ENCODE data around the gene TAOK3.

DNA sequence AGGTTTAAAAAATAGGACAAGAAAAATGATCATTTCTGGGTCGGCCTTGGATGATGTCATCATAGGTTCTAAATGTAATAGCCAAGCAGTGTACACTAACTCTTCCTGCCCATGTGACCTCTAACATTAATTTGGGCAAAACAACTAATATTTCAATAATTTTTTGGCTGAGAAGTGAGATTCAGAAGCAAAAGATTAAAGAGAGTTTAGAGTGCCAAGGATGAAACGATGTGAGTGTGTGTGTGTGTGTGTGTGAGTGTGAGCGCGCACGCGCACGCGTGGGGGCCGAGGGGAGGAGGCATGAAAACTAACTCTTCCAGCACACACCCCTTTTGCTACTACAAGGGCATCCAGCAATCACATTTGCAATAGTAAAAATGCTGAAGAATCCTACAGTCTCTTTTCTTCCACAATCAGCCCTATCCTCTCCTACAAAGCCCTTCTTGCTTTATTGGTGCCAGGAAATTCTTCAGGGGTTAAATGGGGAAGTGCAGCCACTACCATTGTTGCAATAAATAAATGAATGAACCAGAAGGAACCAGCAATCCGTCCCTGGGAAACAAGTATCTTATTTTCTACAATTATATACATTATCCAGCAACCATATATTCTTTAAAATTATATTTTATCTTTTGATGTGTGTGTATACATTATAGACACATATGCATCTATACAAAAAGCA is 183.9 kb downstream of the TAOK3 start:
- TF ChIP-seq, protein P1, sequence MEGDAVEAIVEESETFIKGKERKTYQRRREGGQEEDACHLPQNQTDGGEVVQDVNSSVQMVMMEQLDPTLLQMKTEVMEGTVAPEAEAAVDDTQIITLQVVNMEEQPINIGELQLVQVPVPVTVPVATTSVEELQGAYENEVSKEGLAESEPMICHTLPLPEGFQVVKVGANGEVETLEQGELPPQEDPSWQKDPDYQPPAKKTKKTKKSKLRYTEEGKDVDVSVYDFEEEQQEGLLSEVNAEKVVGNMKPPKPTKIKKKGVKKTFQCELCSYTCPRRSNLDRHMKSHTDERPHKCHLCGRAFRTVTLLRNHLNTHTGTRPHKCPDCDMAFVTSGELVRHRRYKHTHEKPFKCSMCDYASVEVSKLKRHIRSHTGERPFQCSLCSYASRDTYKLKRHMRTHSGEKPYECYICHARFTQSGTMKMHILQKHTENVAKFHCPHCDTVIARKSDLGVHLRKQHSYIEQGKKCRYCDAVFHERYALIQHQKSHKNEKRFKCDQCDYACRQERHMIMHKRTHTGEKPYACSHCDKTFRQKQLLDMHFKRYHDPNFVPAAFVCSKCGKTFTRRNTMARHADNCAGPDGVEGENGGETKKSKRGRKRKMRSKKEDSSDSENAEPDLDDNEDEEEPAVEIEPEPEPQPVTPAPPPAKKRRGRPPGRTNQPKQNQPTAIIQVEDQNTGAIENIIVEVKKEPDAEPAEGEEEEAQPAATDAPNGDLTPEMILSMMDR (conservative IDR thresholded peaks at IDR 0.05) = no peak
- TF ChIP-seq EZH2 (IDR thresholded peaks at IDR 0.05; ENCODE audit: low read depth) = no peak
